Measurements from ENCODE around the gene NR1H4. TPM values are rescaled to one million over a fixed set of nuclear protein-coding genes. Genes with fewer than 3 reads are reported as not detected.

The NR1H4 gene
- total and polyA plus RNA-seq, 2 of the 13 experiments (the other 11 are each of a cell fraction or from before 2014, with no cell fraction given): 27.3 to 114 TPM

DNA sequence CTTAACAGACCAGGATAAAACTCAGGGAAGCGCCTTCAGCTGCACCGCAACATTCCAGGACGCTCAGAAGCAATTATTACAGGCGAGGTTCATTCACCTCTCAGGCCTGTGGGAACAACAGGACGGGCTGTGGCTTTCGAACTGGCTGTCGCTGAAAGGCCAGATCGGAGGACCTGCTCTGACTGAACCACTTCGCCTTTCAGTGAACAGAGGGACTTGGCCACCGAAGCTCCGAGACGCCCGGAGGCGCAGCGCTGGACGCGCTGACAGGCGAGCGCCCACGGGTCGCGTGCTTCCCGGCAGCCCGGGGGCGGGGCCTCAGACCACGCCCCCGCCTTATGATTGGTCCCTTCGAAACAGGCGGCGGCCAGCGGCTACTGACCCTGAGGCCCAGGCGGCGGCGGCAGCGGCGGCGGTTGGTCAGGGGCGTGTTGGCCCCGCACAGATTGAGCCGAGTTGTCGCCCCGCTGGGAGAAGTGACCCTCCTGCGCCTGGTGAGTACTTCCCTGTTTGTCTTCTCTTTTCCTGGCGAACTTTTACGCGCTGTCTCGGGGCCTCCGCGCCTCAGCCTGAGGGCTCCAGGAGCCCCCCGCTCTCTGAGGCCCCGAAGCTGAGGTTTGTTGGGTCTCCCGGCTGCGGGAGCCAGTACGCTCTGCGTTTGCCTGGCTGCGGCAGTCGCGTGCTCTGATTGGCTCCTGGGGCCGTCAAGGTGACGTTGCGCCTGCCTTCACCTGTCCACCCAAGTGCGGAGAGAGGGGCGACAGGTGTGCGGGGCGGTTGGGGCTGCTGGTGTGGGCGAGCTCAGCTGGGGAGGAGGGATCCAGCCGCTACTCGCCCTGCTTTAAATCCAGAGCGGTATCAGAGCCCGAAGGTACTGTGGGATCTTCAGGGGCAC lies 99.9 kb downstream of the NR1H4 start, which contains the start of gene GAS2L3 (continued):
- 0 out of 2 replicates have a peak, but pooled peaks have one; percentile 47 for TF ChIP-seq GTF2F1 (IDR thresholded peaks at IDR 0.05; ENCODE audit: low read length)
- no peak for TF ChIP-seq CREM (IDR thresholded peaks at IDR 0.05)
- TF ChIP-seq CREM (CRISPR knock-in tag; IDR thresholded peaks at IDR 0.05): no peak
- no peak for TF ChIP-seq ZNF460 (CRISPR knock-in tag; IDR thresholded peaks at IDR 0.05; ENCODE audit: borderline replicate concordance)
- TF ChIP-seq ATF4 (CRISPR knock-in tag; IDR thresholded peaks at IDR 0.05): peak in 1 of 2 experiments; percentile 61; a peak in 1 of 4 replicates
- no peak for TF ChIP-seq GZF1 (CRISPR knock-in tag; IDR thresholded peaks at IDR 0.05)
- TF ChIP-seq, protein P1, sequence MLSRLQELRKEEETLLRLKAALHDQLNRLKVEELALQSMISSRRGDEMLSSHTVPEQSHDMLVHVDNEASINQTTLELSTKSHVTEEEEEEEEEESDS (CRISPR knock-in tag; IDR thresholded peaks at IDR 0.05; ENCODE audit: borderline replicate concordance): peak; percentile 71; the same call in 1 of the 2 replicates
- TF ChIP-seq U2AF2 (IDR thresholded peaks at IDR 0.05; ENCODE audit: low read depth, low read length): no peak
- peak; percentile 86; the same call in 1 of the 2 replicates for TF ChIP-seq NFKB2 (CRISPR knock-in tag; IDR thresholded peaks at IDR 0.05; ENCODE audit: borderline replicate concordance)
- TF ChIP-seq ZFAT (CRISPR knock-in tag; conservative IDR thresholded peaks at IDR 0.05): no peak
- no peak for TF ChIP-seq SIX4 (CRISPR knock-in tag; IDR thresholded peaks at IDR 0.05)
- TF ChIP-seq ARID2 (CRISPR knock-in tag; IDR thresholded peaks at IDR 0.05; ENCODE audit: borderline replicate concordance): peak; percentile 97
- TF ChIP-seq, protein P2, sequence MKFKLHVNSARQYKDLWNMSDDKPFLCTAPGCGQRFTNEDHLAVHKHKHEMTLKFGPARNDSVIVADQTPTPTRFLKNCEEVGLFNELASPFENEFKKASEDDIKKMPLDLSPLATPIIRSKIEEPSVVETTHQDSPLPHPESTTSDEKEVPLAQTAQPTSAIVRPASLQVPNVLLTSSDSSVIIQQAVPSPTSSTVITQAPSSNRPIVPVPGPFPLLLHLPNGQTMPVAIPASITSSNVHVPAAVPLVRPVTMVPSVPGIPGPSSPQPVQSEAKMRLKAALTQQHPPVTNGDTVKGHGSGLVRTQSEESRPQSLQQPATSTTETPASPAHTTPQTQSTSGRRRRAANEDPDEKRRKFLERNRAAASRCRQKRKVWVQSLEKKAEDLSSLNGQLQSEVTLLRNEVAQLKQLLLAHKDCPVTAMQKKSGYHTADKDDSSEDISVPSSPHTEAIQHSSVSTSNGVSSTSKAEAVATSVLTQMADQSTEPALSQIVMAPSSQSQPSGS (CRISPR knock-in tag; IDR thresholded peaks at IDR 0.05): no peak
- TF ChIP-seq ZSCAN12 (CRISPR knock-in tag; IDR thresholded peaks at IDR 0.05): no peak
- no peak for TF ChIP-seq ATM (IDR thresholded peaks at IDR 0.05; ENCODE audit: borderline replicate concordance)
- no peak for TF ChIP-seq ZNF782 (CRISPR knock-in tag; IDR thresholded peaks at IDR 0.05; ENCODE audit: borderline replicate concordance)
- TF ChIP-seq MBD4 (IDR thresholded peaks at IDR 0.05; ENCODE audit: borderline replicate concordance, low read length): no peak
- TF ChIP-seq CAMTA2 (CRISPR knock-in tag; IDR thresholded peaks at IDR 0.05; ENCODE audit: borderline replicate concordance): no peak
- TF ChIP-seq, protein P3, sequence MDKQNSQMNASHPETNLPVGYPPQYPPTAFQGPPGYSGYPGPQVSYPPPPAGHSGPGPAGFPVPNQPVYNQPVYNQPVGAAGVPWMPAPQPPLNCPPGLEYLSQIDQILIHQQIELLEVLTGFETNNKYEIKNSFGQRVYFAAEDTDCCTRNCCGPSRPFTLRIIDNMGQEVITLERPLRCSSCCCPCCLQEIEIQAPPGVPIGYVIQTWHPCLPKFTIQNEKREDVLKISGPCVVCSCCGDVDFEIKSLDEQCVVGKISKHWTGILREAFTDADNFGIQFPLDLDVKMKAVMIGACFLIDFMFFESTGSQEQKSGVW (CRISPR knock-in tag; IDR thresholded peaks at IDR 0.05; ENCODE audit: borderline replicate concordance): 0 out of 2 replicates have a peak, but pooled peaks have one; percentile 44
- TF ChIP-seq, protein P4, sequence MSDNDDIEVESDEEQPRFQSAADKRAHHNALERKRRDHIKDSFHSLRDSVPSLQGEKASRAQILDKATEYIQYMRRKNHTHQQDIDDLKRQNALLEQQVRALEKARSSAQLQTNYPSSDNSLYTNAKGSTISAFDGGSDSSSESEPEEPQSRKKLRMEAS (IDR thresholded peaks at IDR 0.05): peak; percentile 93
- no peak for TF ChIP-seq SOX6 (IDR thresholded peaks at IDR 0.05)
- TF ChIP-seq SOX6 (CRISPR knock-in tag; IDR thresholded peaks at IDR 0.05): peak; percentile 62
- no peak for TF ChIP-seq ZNF775 (CRISPR knock-in tag; IDR thresholded peaks at IDR 0.05; ENCODE audit: borderline replicate concordance)
- peak; percentile 81; the same call in 1 of the 2 replicates for TF ChIP-seq ZNF749 (CRISPR knock-in tag; IDR thresholded peaks at IDR 0.05; ENCODE audit: borderline replicate concordance)
- no peak for TF ChIP-seq ZNF879 (CRISPR knock-in tag; IDR thresholded peaks at IDR 0.05)
- TF ChIP-seq ZNF605 (CRISPR knock-in tag; IDR thresholded peaks at IDR 0.05): peak; percentile 77
